Activated naive CD4-positive, alpha-beta T cell (primary cell): ENCODE results near the gene MAF.

ENCODE experiments used
- DNase-seq, 4 experiments: peaks; one replicate each; lab custom pipeline; 2025; lab: John Stamatoyannopoulos, UW

MAF gene

GRCh38 chr16:79612207-79612606 lies 11.7 kb upstream of the MAF start:
- DNase-seq = no peak

DNA sequence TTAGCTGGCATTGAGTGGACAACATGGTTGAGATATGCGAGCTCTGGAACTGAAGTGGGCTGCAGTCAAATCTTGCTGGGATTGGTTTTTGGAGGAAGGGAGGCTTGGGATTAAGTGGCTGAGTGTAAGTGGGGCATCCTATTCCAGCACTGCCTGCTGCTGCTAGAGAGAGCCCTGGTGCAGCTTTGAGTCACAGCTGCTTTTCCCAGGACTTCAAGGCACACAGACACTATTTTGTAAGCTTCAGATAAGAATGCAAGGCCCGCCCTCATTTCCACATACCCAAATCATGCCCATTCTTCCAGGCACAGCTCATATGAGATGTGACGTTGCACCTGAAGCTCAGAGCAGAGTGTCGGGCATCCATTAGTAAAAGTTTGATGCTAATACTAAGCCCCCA lies 10.2 kb upstream of the MAF start:
- DNase-seq = no peak

GRCh38 chr16:79609861-79610260 lies 9.3 kb upstream of the MAF start:
- DNase-seq = no peak

DNA sequence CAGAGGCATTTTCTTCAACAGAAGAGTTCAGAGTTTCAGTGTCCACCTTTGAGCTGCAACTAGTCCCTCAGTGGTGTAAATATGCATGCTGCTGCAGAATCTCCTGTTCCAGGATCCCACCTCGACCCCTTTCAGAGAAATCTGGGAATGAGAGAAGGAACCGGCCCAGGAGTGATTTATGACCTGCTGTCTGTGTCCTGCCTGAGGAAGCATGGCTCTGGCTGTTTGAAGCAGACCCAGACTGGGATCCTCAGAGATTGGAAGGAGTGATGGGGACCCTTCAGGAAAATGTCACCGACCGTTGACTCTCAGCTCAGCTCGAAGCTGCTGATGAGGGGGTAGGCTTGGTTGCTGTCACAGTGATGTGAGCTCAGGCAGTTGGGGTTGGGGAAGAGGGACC lies 8.4 kb upstream of the MAF start:
- DNase-seq = no peak

DNA sequence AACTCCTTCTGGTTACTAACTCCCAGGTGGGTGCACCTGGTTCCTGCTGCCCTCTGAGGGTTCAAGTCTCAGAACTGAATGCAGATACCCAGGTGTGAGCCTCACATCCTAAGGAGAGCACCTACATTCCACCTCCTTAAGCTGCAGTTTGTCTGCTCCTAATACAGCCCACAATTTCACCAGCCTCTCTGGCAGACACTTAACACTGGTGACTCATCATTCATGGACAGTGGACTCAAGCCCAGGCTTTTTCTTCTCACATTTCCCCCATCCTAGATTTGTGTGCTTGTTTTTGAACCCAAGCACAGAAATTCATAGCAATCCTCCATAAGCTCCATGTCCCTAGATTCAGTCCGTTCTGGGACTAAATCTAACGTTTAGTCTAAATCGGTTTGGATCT lies 7.0 kb upstream of the MAF start:
- DNase-seq = no peak

- DNase-seq = no peak
Measured at GRCh38 chr16:79605999-79606398, 5.5 kb upstream of the MAF start.

GRCh38 chr16:79603055-79603454 lies 2.5 kb upstream of the MAF start:
- DNase-seq = no peak

DNA sequence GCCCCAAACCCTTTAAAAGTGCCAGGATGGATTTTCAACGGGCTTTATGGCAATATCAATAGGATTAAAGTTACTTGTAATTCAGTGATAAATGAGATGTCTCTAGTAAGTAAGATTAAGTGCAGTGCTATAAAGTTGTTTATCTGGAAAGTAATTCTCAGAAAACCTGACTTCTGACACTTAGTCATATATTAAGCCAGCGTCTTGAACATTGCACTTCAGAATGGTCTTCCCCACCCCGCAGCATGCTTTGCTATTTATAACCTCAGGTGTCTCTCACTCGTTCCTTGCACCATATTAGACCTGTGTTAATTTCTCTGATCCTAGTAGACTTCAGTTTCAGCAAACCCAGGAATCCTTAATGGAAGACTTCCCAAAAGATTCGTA lies 2.1 kb upstream of the MAF start:
- no peak for DNase-seq

DNA sequence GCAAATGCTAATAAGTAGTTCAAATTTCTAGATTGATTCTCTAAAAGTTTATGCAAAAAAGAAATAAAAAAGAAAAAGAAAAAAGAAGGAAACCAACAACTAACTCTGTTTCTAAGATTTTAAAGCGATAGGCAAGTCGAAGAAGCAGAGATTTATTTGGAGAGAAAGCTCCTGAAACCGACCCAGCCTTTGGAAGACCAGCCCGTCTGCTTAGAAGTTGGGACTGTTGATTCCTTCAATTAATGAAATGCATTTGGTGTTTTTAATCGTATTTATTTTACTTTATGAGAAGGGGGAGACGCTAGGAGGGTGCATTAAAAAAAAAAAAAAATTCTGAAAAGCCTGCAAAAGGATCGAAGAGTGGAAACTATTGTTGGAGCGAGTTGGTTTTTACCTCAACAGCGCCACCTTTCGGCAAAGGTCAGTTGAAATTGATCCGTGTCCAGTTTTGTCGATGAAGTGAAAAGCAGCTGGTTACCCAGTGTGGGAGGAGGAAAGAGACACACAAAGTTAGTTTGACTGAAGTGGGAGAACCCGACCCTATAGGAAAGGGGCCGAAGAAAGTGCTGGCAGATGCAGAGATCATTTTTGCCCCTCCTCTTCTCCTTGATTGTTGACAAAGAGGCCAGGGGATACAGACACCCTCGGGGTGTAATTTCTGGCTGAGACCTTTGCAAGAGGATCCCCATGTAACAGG lies 1.5 kb upstream of the MAF start:
- DNase-seq = peak; percentile 30 to 63 (median 56)

DNA sequence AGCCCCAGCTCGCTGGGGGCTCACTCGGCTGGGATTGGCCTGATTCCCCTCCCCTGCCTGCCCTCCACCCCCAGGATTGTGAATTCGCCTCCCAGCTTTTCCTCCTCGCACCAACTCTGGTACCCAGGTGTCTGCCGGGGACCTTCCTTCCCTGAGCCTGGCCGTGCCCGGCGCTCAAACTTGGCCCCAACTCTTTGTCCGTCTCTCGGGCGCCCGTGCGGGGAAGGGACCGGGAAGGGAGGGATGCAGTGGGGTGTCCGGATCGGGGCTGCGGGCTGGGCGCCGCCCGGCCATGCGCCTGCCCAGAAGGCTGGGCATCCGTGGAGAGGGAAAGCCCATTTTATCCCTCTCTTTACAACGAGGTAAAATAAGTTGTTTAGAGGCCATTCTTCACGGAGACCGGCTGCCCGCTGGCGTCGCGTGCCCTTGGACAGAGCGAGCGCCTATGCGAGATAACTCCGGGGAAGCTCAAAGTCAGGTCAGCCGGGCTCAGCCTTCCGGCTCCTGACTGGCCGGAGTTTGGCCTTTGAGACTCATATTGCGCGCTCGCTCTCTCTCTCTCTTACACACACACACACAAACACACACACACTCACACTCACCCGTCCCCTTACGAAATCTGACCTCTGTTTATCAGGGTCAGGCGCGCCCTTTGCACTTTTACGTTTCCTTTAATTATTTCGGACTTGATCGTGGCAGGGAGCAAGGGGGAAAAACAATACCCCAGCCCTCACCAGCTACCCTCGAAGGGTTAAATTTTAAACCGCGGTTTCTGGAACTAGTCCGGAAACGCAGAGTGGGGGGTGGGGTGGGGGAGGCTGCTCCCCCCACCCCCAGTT lies 774 bp upstream of the MAF start:
- no peak for DNase-seq

GRCh38 chr16:79599837-79600637 lies 500 bp downstream of the MAF start:
- peak in 2 of 4 experiments; percentile 17 to 41 for DNase-seq

DNA sequence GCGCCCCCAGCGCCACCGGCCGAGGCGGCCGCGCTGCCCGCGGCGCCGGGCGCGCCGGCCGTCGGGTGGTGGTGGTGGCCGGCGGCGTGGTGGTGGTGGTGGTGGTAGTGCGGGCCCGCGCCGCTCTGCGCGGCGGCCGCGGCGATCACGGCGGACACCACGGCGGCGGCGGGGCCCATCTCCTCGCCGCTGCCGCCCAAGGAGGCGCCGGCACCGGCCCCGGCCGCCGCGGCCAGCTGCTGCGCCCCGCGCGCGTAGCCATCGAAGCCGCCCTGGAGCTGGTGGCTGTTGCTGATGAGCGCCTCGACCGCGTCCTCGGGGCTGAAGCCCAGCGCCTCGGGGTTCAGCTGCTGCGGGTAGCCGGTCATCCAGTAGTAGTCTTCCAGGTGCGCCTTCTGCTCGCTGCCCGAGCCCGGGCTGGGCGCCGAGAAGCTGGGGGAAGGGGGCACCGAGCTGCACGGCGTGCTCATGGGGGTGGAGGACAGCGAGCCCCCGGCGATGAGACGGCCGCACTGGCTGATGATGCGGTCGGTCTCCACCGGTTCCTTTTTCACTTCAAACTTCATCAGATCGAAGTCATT lies 1.2 kb downstream of the MAF start:
- no peak for DNase-seq

GRCh38 chr16:79598348-79599181 lies 2.0 kb downstream of the MAF start:
- peak in 1 of 4 experiments; percentile 23 for DNase-seq

GRCh38 chr16:79598063-79598347 lies 2.5 kb downstream of the MAF start:
- no peak for DNase-seq

- DNase-seq = no peak
Measured at GRCh38 chr16:79597277-79598062, 3.1 kb downstream of the MAF start.

DNA sequence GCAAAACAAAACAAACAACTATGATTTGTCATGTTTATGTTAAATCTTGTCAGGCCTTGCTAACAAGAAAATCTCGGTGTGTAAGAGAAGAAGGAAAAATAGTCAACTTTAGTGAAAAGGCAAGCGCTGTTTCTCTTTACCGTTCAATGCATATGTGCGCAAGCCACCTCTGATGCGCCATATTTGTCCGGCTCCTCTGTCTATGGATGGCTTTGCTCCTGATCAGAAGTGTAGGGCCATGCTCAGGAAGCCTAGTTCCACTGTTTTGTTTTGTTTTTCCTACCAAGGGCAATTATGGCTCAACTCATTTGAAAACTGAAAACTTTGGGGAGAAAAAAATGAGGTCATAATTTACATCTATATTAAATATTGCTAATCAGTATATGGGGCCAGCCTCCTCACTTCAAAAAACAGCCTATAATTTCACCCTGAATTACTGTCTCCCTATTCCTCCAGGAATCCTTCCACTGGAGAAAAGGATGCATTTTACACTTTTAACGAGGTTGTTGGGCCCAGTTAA lies 4.5 kb downstream of the MAF start:
- DNase-seq = no peak

GRCh38 chr16:79595231-79595641 lies 5.3 kb downstream of the MAF start:
- DNase-seq = no peak

GRCh38 chr16:79593754-79594153 lies 6.8 kb downstream of the MAF start:
- DNase-seq = no peak

DNA sequence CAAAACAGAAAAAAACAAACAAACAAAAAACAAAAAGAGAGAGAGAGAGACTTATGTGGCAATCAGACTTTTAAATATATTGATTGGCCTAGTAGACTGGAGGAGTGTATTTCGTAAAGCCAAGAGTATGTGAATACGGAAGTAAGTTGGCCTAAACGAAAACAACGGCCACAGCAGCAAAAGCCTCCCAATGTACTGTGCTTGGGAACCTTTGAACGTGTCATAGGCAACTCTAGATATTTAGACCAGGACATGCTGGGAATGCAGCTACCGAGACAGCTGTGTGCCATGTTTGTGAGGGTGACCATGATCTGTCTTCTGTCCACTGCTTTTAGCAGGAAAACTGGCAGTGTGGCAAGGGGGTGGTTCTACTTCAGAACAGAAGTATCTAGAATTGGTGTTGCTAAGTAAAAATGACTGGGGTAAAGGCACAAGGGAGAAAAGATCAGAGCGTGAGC lies 7.4 kb downstream of the MAF start:
- no peak for DNase-seq

DNA sequence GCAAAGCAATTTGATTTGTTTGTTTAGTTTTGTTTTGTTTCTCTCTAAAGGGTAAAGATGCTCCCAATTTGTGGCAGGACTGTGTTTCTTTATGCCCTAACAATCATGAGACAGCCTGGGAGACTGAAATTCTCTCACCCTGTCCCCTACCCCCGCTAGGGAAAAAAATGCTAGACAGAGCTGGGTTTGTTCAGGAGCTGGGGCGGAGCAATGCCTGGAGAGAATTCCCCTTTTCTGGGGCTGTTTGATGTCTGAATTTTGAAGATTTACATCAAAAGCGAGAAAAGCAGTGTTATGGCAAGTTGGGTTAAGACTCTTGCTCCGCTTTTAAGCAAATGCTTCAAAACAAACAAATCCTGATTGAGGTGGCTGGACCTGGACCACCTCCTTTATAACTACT lies 8.4 kb downstream of the MAF start:
- DNase-seq = no peak
